ENCODE measurements around the gene KMO.

The KMO gene

DNA sequence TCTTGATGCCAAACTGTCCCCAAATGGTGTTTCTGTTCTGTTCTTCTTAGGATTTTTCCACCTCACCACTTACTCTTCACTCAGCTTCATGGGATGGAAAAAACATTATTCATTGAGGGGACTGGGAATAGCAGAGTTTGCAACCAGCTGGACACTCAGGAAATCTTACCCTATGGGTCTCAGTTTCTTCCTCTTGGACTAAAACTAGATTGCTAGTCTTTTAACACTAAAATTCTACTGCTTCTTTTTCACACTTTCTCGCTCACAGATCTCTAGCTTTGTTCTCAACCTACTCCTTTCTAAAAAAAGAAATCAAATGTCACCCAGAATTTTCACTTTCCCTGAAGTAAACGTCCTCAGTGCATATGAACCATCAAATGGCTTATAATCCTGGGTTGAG is 4.8 kb downstream of the KMO start:
- DNase-seq (ENCODE audit: low spot score), result no peak

DNA sequence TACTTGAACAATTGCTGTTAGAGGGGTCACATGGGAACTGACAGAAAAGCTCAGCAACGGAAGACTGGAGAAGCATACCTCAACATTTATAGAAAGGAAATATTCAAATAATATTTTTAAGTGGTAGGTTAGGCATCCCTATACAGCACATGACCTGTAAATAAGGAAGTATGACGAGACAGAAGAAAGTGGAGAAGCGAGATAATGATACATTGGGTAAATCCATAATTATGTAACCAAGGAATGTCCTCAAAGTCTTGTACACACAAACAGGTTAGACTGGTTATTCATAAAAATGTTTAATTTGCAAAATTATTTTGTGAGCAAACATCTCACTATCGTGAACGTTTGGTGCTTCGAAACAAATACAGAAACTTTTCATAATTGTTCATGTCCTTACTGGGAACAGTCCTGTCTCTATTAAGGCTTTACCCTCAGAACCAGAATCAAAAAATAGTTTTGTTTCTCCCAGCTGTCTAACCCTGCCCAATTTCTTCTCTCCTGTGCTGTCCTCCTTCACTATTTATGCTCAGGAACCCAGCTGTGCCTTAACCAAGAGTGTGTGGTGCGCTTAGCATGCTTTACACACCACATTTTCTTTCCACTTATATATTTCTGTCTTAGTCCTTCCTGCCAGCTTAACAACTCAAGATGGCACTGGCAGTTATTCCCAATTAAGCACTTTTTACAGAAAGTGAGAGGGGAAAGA is 10.2 kb downstream of the KMO start:
- DNase-seq (ENCODE audit: low spot score), result no peak

DNA sequence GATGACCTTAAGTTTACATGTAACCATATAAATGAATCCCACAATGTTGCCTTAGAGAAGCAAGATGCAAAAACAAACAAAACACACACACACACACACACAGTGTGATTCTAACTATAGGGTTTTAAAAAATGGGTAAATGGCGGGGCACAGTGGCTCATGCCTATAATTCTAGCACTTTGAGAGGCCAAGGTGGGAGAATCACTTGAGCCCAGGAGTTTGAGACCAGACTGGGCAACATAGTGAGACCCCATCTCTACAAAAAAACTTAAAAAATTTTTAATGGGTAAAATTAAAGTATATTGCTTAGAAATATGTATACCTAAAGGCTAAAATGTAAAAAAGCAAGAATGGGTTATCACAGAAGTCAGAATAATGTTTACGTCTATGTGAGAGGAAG is 15.8 kb downstream of the KMO start:
- DNase-seq (ENCODE audit: low spot score), result no peak

DNA sequence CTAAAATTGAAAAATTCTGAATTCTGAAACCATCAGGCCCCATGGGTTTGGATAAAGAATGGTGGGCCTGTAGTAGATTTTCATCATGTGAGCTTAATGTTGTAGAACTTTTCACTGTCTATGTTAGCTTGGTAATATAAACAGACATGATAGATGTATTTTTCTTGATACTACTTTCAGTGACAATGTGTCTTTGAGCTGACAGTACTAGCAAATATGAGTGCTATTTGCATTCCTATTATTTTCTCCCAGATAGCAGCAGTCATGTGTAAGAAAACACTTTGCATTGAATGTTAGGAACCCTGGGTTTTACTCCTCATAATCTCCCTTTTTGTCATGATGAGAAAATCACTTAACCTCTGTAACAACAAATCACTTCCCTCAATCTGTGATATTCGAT is 18.1 kb downstream of the KMO start:
- DNase-seq (ENCODE audit: low spot score), result no peak

DNA sequence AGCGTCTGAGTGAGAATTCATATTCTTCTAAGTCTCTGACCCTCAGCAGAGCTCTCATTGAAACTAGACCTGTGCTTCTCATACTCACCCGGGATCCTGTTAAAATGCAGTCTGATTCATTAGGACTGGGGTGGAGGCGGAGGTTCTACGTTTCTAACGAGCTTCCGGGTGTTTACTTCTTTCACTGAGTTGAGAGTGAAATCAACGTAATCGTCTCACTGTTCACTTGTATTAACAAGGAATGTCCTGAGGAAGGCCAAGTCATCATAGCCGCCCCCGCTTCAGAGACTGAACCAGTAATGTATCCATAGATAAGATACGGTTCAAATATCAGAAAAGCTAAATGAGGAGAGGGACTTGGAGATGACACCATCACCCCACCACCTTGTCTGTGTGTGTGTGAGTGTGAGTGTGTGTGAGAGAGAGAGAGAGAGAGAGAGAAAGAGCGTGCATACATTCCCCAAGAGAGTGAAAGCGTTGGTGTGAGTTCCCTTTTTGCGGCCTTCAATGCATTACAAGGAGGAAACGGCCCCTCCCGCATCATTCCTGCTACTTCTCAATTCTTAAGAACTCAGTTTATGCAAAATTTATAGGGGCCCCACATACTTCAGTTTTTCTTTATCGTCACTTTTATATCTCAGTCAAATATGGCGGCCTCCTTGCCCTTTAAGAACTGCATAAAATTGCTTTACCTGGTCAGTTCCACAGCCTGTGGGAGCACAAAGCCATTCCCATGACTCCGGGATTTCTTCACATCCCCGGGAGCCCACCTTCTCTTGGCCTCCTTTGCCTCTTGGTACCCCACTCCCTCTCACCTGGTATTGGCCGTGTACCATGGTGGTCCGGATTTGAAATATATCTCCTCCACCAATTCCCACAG is 19.8 kb downstream of the KMO start:
- DNase-seq (ENCODE audit: low spot score), result peak; percentile 47

DNA sequence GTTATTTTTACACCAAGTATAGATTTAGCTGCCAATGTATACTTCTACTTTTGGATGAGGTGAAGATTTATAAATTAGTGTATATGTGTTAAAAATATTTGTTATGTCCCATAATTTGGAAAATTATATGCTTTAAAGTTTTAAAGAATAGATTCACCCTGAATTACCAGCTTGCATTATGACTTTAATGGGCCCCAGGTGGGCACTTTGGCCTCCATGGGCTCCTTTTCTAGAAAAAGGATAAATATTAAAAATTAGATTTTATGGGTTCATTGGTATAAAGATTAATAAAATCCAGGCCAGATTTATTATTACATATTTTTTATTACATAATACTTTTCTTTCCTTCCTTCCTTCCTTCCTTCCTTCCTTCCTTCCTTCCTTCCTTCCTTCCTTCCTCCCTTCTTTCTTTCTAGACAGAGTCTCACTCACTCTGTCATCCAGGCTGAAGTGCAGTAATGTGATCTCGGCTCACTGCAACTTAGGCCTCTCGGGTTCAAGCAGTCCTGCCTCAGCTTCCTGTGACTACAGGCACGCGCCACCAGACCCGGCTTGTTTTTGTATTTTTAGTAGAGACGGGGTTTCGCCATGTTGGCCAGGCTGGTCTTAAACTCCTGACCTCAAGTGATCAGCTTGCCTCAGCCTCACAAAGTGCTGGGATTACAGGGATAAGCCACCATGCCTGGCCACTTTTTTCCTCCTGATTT is 21.9 kb downstream of the KMO start:
- no peak for DNase-seq (ENCODE audit: low spot score)

DNA sequence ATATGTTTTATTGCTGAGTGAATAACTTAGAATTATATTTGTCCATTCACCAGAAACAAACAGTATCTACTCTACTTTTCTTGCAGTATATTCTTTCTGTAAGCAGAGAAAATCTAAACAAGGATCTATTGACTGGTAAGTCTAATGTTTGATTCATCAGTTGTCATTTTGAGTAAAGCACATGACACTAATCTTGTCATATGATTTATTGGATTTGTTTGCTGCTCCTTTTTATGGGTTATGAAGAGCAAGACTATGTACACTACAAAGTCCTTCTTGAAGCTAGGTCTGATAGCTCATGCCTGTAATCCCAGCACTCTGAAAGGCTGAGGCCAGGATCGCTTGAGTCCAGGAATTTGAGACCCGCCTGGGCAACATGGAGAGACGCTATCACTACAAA is 23.3 kb downstream of the KMO start:
- no peak for DNase-seq (ENCODE audit: low spot score)

DNA sequence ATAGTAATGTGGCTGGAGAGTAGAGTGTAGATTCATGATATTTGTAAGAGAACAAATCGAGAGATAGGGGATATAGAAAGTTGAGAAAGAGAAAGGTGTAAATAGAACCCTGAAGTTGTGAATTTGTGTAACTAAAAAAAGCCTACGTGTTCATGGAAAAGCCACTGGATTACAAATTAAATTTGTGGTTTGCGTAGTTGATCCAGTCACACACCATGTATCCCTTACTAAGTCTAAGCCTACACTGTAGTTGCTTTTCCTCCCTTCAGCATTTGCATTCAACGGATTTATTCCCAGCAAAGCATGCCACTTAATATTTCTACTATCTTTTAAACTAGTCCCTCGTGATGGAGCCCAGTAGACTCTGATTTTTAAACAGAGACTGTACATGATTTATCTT is 24.9 kb downstream of the KMO start:
- DNase-seq (ENCODE audit: low spot score), result no peak

DNA sequence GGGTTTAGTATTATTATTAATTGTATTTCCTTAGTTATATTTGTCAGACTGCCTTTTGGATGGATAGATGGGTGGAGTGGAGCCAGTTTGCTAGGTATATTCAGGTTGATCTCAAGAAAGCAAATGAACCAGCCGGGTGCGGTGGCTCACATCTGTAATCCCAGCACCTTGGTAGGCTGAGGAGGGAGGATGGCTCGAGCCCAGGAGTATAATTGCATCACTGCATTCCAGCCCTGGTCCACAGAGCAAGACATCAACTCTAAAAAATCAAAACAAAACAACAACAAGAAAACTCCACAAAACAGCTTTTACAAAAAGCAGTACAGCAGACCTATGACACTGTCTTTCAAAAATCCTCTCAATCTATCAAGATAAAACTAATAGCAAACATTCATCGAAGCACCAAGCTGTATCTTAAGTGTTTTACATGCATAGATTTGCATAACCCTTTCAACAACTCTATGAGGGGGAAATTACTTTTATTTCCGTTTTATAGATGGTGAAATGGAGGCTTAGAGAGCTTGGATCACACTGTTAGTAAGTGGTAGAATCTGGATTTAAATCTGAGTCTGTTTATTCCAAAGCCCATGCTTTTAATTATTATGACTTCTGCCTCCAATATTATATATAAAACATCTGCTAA is 25.5 kb downstream of the KMO start:
- DNase-seq (ENCODE audit: low spot score), result no peak

DNA sequence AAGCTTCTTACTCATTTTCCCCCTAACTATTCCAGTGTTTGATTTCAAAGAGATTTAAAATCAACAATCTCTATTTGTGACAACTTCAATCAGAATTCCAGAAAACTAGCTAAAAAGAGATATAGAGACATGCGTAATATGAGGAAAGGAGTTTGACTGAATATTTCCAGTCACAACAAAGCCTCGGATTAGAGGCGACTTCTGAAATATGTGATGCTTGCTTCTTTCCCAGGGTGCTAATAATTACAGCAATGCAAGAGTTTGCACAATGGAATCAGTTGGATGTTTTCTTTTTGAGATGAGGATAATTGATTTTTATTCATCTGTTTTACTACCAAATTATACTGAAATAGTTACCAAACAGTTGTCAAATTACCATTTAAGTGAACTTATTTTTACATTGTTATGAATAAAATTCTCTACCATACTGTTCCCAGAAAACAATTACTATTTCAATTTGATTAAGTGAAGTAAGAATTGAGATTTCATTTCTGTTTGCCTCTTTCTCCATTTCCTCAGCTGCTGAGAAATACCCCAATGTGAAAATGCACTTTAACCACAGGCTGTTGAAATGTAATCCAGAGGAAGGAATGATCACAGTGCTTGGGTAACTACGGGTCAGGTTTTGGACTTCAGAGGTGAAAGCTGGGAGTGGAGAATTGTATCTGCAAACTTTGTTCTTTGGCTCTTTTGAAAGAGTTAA is 28.1 kb downstream of the KMO start:
- DNase-seq (ENCODE audit: low spot score), result no peak

DNA sequence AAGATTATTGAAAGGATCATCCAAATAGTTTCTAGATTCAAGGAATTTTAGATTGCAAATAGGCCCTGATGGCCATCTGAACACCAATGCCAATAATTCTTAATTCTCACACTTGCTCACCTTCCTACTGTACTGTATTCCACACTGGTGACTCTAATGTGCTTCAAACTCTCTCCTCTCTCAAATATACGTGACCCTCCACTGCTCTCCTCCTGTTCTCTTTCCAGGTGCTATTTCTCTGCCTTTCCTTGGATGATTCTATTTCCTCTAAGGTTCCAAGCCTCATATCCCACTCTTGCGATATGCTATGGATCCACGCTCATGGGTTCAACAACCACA is 28.6 kb downstream of the KMO start:
- no peak for DNase-seq (ENCODE audit: low spot score)

DNA sequence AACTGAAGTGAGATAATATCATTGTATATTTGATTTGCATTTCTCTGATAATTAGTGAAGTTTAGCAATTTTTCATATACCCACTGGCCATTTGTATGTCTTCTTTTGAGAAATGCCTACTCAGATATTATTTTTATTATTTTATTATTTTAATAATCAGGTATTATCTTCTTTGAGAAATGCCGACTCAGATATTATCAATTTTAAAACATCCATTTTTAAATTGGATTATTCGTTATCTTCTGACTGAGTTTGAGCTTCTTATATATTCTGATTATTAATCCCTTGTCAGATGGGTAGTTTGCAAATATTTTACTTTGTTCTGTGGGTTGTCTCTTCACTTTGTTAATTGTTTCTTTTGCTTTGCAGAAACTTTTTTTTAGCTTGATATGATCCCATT is 37.7 kb downstream of the KMO start:
- DNase-seq (ENCODE audit: low spot score), result no peak

DNA sequence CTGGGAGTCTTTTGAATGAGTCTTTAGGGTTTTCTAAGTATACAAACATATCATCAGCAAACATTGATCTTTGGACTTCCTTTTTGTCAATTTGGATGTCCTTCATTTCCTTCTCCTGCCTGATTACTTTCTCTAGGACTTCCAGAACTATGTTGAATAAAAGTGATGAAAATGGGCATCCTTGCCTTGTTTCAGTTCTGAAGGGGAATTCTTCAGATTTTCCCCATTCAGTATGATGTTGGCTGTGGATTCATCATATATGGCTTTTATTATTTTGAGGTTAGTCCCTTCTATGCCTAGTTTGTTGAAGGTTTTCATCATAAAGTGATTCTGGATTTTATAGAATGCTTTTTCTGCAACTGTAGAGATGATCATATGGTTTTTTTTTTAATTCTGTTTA is 42.0 kb downstream of the KMO start:
- no peak for DNase-seq (ENCODE audit: low spot score)

DNA sequence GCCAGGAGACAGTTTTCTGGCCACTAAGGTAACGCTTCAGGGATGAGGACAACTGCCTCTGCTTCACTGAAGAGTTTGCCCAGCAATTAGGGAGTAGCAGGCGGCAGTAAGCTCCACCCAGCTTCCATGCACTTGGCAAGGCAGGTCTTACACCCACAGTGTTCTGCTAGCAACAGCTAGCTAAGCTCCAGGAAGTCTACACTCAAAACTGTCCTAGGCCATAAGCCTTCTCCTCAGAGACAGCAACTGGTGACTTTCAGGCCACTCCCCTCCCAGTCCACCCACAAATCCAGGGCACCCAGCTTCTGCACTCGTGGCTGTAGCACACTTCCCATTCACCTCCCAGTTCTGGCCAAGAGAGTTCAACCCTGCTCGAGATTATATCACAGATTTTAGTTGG is 47.3 kb downstream of the KMO start:
- no peak for DNase-seq (ENCODE audit: low spot score)

DNA sequence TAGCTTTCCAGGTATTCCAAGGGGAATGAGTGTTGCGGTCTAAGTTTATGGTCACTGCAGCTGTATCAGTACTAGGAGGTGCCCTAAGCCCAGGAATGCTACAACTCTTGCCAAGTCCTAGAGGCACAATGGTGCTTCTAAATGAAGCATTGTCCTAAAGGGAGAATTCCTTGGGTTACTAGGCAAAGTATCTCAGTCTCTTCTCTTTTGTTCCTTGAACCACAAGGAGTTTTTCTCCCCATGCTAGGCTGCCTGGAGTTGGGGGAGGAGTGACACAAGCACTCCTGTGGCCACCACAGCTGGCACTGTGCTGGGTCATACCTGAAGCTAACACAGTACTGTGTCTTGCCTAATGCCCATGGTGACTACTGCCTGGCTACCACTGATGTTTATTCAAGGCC is 50.7 kb downstream of the KMO start:
- no peak for DNase-seq (ENCODE audit: low spot score)

DNA sequence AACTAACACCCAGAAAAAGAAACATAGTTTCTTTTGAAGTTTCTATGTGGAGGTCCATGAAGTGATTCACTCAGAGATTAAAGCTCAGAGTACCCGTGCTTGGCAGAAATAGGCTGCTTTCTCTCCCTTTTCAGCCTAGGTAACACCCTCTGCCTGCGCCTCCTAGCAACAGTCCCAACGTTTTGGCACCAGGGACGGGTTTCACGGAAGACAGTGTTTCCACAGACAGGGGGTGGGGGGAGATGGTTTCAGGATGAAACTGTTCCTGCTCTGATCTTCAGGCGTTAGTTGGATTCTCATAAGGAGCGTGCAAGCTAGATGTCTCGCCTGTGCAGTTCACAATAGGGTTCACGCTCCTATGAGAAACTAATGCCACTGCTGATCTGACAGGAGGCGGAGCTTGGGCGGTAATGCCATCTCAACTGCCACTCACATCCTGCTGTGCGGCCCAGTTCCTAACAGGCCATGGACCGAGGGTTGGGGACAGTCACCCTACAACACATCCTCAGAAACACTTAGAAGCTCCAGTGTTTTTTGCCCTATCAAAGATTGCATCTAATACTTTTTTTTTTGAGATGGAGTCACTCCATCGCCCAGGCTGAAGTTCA is 54.8 kb downstream of the KMO start:
- no peak for DNase-seq (ENCODE audit: low spot score)

DNA sequence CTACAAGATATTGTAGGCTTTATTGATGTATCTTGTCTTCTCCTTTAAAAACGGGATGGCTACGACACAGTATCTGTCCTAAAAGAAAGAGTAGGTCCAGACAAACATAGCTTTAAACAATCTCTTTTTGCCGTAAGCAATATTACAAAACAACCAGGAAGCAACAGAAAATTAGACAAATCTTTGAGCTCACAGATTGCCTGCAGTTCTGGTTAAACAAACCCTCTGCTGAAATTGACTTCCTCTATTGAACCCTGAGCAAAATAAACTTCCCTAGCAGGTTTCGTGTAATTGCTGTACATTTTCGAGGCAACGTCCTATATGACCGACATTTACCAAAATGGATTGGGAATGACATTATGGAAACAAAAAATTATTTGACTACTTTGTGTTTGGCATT is 57.3 kb downstream of the KMO start:
- DNase-seq (ENCODE audit: low spot score), result no peak

DNA sequence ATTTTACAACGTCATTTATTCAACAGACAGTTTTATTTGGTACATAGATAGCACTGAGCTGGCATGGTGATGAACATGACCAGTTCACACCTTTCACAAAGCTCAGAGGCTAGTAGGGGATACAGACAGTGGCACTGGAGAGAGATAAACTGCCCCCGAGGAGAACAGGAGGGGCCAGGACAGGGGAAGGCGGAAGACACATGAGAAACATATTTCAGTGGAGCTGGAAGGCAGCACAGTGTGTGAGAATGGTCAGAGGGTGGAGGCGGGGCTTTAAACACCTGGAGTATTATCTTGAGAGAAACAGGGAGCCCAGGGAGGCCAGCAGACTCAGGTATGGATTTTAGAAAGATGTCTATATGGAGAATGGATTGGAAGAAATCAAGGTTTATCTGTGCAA is 58.5 kb downstream of the KMO start:
- DNase-seq (ENCODE audit: low spot score), result no peak

DNA sequence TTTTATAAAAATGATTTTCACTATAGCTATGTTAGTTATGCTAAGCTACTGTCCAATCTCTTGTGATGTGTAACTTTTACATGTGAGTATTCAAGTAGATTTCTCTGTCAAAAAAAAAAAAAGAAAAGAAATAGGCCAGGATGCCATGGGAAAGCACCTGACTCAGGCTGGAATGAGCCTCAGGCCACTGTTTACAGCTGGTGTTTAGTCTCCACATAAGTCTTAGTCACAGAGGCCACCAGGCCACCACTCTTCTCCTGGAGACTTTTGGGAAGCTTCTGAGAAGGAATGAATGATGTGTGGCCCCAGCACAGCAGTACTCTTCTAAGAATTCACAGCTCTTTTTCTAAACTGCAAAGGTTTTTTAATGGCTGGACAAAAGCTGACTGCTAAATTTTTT is 59.1 kb downstream of the KMO start:
- DNase-seq (ENCODE audit: low spot score), result no peak

DNA sequence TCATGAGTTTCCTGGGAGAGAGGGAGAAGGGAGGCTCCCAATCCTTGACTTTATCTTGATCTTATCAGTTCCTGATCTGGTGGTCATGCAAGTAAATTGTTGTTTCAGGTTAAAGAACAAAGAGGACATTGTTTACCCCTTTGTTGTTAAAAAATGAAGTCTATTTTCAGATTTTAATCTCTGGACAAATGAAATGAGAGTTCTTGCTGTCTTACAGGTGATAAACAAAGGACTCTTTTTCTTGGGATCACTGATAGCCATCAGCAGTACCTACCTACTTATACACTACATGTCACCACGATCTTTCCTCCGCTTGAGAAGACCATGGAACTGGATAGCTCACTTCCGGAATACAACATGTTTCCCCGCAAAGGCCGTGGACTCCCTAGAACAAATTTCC is 59.6 kb downstream of the KMO start:
- DNase-seq (ENCODE audit: low spot score), result no peak

DNA sequence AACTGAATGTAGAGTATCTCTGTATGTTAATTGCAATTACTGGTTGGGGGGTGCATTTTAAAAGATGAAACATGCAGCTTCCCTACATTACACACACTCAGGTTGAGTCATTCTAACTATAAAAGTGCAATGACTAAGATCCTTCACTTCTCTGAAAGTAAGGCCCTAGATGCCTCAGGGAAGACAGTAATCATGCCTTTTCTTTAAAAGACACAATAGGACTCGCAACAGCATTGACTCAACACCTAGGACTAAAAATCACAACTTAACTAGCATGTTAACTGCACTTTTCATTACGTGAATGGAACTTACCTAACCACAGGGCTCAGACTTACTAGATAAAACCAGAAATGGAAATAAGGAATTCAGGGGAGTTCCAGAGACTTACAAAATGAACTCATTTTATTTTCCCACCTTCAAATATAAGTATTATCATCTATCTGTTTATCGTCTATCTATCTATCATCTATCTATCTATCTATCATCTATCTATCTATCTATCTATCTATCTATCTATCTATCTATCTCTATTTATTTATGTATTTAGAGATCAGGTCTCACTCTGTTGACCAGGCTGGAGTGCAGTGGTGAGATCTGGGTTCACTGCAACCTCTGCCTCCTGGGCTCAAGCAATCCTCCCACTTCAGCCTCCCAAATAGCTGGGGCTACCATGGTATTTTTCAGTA is 60.2 kb downstream of the KMO start:
- DNase-seq (ENCODE audit: low spot score), result no peak

All from globus pallidus (tissue), 1 donor.